Urinary bladder (tissue), 4 donors: Measurements from ENCODE around the gene SPTBN5. TPM values are rescaled to one million over a fixed set of nuclear protein-coding genes. Genes with fewer than 3 reads are reported as not detected.
A peak's percentile ranks its signal among the peaks of the same experiment; 100 is the strongest.

Experiments
- DNase-seq: peaks from one replicate; pipeline ENCODE4 v3.0.0-alpha.2; 2015; ENCODE audit errors: extremely low spot score
- H3K27ac ChIP-seq: one replicate; pipeline ENCODE4 v1.5.1; 2013; ENCODE audit warnings: low read depth, mild to moderate bottlenecking, moderate library complexity
- H3K36me3 ChIP-seq: one replicate; pipeline ENCODE4 v1.6.1; 2013; ENCODE audit warnings: mild to moderate bottlenecking, moderate library complexity; ENCODE audit not compliant: insufficient read depth
- H3K4me1 ChIP-seq: one replicate; pipeline ENCODE4 v1.6.1; 2013; ENCODE audit warnings: mild to moderate bottlenecking, moderate library complexity; ENCODE audit not compliant: insufficient read depth
- H3K4me3 ChIP-seq: one replicate; pipeline ENCODE4 v1.5.1; 2013; ENCODE audit warnings: low read depth, low read length
- WGBS: extraction: QIAGEN DNeasy Blood & Tissue Kit; methylation state at CpG from one replicate; pipeline ENCODE4 v1.1.7; 2013; 5-methylcytosine and 5-hydroxymethylcytosine counted together
- polyA plus RNA-seq: library from polyadenylated mRNA; stranded (reverse); fragments of 200-250 nt; gene quantifications from one replicate; pipeline ENCODE4 v1.2.3, GENCODE V29; 2013
- total RNA-seq: library from RNA; depleted of rRNA; stranded (reverse); fragments of >200 nt; gene quantifications from one replicate; pipeline ENCODE4 v1.2.3, GENCODE V29; 2014
- donor health status: healthy with polysubstance abuse.
- donor health status: healthy.

The SPTBN5 gene
- total and polyA plus RNA-seq, 2 donors: 1.7 to 2.0 TPM

DNA sequence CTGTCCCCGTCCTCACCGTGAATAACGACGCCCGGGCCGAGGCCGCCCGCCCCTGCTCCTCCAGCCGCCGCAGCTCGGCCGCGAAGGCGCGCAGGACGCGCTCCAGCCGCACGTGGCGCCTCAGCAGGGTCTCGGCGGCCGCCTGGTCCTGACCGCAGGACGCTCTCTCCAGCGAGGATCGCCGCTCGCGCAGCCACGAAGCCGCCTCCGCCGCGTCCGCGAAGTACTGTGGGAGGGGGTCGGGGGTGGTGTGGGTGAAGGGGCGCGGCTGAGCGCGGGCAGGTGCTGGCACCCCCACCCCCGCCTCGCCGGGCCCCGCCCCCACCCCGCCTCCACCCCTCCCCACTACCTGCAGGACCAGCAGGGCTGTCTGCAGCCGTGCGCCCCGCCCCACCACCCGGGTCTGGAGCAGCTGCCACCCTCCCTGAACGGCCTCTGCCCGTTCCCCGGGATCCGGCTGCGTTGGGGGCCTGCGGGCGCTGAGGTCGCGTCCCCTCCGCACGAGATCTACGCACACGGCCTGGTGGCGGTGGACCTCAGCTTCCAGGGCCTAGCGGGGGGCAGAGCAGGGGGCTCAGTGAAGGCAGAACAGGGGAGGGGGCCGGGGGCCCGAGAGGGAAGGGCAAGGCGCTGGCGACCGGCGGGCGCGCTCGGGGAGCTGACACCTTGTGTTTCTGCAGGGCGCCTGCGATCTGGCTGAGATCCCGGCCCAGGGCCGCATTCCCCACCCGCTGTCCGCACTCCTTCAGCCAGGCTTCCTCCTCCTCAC lies 11.7 kb downstream of the SPTBN5 start:
- H3K4me1 ChIP-seq: no peaks in the 10 kb centered on the region
- DNase-seq: no peak
- WGBS: 12% methylated on average over 81 of the region's 81 CpGs
- no peak overlapping the region for H3K27ac ChIP-seq
- H3K36me3 ChIP-seq: no peaks in the 10 kb centered on the region
- H3K4me3 ChIP-seq: peak overlapping the region; percentile 22

DNA sequence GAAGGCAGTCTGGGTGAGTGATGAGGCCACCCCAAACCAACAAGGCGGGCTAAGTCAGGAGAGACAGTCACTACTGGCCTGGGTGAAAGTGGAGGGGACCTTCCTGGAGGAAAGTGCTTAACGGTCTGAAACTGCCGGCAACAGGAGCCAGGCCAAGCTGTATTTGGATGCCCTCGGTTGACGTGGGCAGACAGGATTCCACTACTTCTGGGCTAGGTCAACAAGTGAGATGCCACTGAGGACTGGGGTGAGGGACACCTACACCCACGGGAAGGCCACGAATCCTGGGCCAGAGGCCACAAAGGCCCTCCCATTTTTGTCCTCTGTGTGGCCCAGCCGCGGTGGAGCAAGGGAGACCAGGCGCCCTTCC lies 12.3 kb downstream of the SPTBN5 start:
- DNase-seq: no peak
- H3K4me3 ChIP-seq: peak overlapping the region; percentile 6
- no peaks in the 10 kb centered on the region for H3K4me1 ChIP-seq
- 54% methylated on average over 10 of the region's 10 CpGs for WGBS
- H3K36me3 ChIP-seq: no peaks in the 10 kb centered on the region
- no peak overlapping the region for H3K27ac ChIP-seq

DNA sequence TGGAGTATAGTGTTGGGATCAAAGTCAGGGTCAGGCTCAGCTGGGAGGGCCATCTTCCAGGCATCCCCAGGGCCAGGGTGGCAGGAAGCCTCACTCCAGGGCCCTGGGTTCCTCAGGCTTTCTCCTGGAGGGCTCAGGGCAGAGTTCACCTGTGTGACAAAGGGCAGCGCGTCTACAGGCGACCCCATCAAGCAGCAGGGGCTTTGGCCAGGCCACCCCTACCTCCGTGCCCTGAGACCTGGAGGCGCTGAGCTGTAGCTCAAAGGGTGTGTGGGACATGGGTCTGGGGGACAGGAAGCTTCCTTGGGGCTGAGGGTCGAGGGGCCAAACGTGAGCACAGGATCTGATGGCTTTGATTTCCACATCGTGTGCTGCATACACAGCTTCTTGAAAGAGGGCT lies 12.8 kb downstream of the SPTBN5 start:
- no peaks in the 10 kb centered on the region for H3K36me3 ChIP-seq
- no peak overlapping the region for H3K4me3 ChIP-seq
- H3K4me1 ChIP-seq: no peaks in the 10 kb centered on the region
- no peak overlapping the region for H3K27ac ChIP-seq
- WGBS: 92% methylated on average over 8 of the region's 8 CpGs
- DNase-seq: no peak

DNA sequence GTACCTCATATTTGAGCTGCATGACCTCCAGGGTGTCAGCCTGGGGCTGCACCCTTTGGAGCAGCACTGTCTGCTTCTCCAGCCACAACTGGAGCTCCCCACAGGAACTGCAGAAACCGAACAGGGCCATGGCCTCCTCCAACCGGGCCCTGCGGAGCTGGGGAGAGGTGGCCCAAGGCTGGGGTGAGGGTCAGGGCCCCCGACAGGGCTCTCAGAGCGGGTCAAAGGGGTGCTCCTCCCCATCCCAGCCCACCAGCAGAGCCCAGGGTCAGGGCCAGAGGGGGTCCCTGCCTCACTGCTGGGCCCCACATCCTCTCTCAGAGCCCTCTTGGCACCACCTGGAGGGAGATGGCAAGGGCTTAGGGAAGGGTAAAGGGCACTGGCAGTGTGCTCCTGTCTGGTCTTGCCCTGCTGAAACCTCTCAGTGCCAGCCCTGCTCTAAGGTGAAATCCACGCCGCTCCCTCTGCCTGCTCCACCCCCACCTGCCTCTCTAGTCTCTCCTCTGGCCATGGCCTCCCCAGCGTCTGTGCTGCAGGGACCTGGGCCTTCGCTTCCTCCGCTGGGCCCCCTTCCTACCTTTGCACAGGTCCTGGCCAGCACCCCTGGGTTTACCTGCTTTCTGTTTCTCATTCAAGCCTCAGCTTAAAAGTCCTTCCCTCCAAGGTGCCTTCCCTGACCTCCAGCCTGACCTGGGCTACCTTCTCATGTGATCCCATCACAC lies 13.5 kb downstream of the SPTBN5 start:
- no peaks in the 10 kb centered on the region for H3K4me1 ChIP-seq
- no peaks in the 10 kb centered on the region for H3K36me3 ChIP-seq
- H3K27ac ChIP-seq: no peak overlapping the region
- no peak overlapping the region for H3K4me3 ChIP-seq
- no peak for DNase-seq
- 89% methylated on average over 10 of the region's 10 CpGs for WGBS

DNA sequence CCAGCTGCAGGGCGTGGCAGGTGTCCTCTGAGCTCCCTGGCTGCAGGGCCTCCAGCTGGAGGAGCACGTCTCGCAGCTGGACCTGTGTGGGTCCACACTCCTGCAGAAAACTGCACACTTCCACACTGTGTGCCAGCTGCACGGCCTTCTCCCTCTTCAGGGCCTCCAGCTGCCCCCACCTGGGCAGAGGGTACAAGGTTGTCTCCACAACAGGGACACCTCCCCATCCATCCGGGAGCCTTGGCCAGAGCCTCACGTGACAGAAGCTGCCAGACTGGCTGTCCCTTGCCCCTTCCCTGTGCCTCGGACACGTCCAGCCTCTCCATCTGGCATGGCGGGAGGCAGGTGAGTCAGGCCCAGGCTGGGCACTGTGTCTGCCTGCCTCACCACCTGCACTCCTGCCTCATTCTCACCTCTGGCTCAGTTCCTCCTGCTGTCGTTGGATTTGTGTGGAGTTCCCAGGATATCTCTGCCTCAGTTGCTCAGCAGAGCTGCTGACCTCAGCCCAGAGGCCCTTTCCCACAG lies 14.5 kb downstream of the SPTBN5 start:
- Histone ChIP-seq H3K4me1 (no peaks in the 10 kb centered on the region), H3K27ac (no peak overlapping the region), H3K36me3 (no peaks in the 10 kb centered on the region), H3K4me3 (no peak overlapping the region)
- no peak for DNase-seq
- WGBS: 93% methylated on average over 10 of the region's 10 CpGs

DNA sequence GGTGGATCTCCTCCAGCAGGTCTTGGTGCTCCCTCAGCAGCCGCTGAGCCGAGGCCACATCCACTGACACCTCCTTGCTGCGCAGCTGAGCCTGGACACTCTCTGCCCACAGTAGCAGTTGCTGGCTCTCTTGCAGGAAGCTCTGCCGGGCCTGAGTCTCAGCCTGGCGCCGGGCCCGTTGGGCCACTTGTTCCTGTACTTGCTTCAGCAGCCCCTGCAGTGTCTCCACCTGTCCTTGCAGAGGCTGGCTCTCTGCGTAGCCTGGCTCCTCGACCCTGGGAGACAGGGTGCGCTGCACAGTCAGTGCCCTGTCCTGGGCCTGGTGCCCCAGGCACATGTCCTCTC lies 15.5 kb downstream of the SPTBN5 start:
- DNase-seq: no peak
- 80% methylated on average over 10 of the region's 10 CpGs for WGBS
- Histone ChIP-seq H3K36me3 (no peaks in the 10 kb centered on the region), H3K4me3 (no peak overlapping the region), H3K27ac (no peak overlapping the region), H3K4me1 (no peaks in the 10 kb centered on the region)

DNA sequence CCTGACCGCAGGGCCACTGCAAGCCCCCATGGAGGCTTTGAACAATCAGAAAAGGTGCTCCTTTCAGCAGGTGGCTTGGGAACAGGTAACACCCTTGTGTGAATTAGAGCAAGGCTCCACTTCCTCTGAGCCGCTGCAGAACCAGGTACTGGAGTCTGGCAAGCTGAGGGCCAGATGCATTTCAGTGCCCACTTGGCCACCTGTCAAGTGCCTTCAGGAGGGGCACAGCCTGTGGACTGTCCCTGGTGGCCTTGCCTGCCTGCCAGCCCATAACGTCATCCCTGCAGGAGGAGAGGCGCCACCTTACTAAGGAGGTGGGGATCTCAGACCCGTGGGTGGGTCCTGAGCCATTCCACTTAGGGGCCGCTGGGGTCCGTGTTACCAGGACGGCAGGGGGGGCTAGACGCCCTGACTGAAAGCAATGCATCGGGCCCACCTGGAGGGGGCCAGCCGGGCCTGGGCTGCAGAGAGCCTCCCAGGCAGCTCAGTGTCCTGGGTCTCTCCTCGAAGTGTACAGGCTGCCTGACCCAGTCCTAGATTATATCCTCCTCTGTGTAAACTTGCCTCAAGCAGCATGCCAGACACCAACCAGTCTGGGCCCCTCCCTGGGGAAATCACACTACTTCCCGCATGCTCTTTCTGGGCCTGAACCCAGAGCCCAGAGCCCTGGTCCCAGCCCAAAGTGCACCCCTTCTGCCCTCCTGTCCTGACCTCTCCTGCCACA lies 16.1 kb downstream of the SPTBN5 start:
- Histone ChIP-seq H3K36me3 (no peaks in the 10 kb centered on the region), H3K4me3 (no peak overlapping the region), H3K4me1 (no peaks in the 10 kb centered on the region), H3K27ac (no peak overlapping the region)
- DNase-seq: no peak
- WGBS: 76% methylated on average over 13 of the region's 13 CpGs

DNA sequence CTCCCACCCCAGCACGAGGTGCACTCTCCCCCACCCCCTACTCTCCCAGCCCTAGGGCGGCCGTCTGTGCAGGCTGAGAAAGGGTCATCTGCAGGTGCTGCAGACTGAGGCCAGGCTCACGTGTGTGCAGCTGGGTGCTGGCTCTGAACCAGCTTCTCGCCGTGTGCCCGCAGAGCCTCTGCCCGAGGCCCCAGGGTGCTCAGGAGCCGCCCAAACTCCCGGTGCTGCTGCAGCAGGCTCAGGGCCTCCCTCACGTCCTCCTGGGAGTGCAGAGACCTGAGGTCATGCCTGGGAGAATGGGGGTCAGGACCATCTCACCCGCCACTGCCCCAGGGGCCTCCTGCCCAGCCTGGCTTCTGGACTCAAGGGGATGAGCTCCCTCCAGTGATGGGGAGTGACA lies 17.2 kb downstream of the SPTBN5 start:
- 72% methylated on average over 12 of the region's 12 CpGs for WGBS
- no peak for DNase-seq
- Histone ChIP-seq H3K36me3 (no peaks in the 10 kb centered on the region), H3K4me3 (no peak overlapping the region), H3K4me1 (no peaks in the 10 kb centered on the region), H3K27ac (no peak overlapping the region)

DNA sequence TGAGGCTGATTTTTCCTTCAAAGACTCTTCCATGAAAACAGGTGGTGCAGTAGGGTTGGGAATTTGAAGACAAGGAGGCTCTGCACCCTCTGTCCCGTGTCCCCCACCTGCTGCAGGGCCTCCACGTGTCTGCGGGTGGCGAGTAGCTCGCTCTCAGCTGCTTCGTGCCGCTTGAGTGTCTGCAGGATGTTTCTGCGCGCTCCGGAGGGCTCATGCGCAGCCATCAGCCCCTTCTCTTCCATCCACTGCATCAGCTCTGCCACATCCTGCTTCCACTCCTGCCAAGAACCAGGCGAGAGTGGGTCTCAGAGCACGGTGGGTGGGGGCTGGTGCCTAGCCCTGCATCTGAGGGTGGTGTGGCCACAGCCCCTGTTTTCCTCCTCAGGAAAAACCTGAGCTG lies 17.8 kb downstream of the SPTBN5 start:
- no peak overlapping the region for H3K4me3 ChIP-seq
- WGBS: 86% methylated on average over 13 of the region's 13 CpGs
- no peaks in the 10 kb centered on the region for H3K36me3 ChIP-seq
- H3K4me1 ChIP-seq: no peaks in the 10 kb centered on the region
- no peak overlapping the region for H3K27ac ChIP-seq
- DNase-seq: no peak

DNA sequence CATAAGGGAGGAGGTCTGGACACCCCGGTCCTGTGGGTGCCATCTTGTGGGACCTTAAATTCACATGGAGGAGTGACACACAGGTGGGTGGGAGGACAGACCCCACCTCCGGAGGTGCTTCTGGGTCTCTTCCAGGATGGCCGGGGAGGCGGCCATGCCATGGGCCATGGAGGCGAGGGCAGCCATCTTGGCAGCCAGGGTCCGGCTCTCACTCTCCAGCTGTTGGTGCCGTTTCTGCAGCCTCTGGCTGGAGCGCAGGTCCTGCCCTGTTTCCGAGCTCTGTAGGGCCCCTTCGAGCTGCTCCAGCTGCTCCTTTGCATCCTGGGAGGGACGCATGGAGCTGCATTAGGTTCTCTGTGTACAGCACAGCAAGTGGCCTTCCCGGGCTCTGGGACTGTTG lies 19.1 kb downstream of the SPTBN5 start:
- H3K4me1 ChIP-seq: no peaks in the 10 kb centered on the region
- no peak overlapping the region for H3K27ac ChIP-seq
- WGBS: 78% methylated on average over 12 of the region's 12 CpGs
- DNase-seq: no peak
- H3K36me3 ChIP-seq: no peaks in the 10 kb centered on the region
- H3K4me3 ChIP-seq: no peak overlapping the region

DNA sequence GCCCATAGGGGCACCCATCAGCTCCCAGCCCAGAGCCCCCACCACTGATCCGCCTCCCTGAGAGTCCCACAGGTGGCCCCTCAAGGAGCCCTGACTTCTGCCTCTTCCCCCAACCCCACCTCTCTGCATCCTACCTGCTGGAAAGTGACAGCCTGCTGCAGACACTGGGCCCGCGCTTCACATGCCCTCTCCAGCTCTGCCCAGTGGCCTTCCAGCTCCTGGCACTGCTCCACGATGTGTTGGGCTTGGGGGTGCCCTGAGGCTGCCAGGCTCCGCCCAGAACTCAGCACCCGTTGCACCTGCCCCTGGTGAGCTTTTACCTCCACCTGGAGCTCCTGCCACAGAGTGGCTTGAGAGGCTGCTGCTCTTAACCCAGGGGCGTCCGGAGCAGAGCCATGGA lies 20.1 kb downstream of the SPTBN5 start:
- H3K27ac ChIP-seq: no peak overlapping the region
- DNase-seq: no peak
- no peaks in the 10 kb centered on the region for H3K4me1 ChIP-seq
- WGBS: 93% methylated on average over 8 of the region's 8 CpGs
- no peaks in the 10 kb centered on the region for H3K36me3 ChIP-seq
- no peak overlapping the region for H3K4me3 ChIP-seq

DNA sequence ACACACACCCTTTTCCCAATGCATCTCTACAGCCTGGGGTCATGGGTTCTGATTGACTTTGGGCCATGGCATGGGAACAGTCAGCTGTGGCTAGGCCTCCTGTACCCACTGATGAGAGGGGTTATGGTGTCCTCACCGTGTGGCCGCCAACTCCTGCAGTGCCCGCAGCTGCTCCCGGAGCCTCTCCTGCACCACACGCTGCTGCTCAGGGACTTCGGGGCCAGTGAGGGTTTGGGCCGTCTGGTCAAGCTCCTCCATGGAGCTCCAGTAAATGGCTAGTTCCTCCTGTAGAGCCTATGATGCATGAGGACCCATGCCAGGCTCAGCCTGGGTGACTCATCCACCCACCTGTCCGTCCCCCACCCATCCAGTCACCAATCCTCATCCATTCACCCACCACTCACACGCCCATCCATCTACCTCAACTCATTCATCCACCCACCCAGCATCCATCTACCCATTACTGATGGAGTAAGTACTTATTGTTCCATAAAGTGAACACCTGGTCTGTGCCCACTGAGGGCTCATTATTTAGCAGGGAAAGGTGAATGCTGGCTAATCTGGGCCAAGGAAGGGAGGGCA lies 21.6 kb downstream of the SPTBN5 start:
- DNase-seq: no peak
- no peaks in the 10 kb centered on the region for H3K36me3 ChIP-seq
- no peak overlapping the region for H3K4me3 ChIP-seq
- H3K27ac ChIP-seq: no peak overlapping the region
- WGBS: 94% methylated on average over 9 of the region's 9 CpGs
- no peaks in the 10 kb centered on the region for H3K4me1 ChIP-seq

DNA sequence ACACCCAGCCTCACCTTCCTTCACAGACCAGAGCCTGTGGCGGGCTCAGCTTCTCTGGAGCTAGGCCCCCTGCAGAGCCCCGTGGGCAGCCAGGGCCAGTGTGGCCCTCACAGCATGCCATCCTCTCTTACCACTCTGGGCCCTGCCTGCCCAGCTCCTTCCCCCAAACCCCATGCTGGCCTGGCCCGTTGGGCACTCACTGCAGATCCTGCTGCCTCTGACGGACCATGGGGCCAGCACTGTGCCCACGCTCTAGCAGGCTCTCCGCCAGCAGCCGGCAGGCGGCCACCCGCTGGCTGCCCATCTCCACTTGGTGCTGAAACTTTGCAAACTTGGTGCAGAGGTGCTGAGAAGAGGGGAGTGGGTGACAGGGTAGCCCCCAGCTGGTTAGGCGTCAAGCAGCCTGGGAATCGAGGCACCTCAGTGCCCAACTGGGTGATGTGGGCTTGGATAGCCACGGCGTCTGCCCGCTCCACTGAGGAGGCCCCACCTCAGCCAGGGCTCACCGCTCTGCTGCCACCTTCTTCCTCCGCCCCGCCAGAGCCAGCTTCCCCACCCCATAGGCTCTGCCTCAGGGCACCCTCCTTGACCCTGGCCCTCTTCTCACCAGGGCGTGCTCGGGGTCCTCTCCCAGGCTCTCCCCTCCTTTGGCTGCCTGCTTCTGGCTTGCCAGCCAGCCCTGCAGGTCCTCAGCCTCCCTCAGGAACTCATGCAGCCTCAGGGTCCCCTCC lies 22.5 kb downstream of the SPTBN5 start:
- no peak for DNase-seq

More for the DNA sequence above, 22.5 kb downstream of the SPTBN5 start:
- WGBS: 92% methylated on average over 19 of the region's 19 CpGs
- Histone ChIP-seq H3K4me3 (no peak overlapping the region), H3K4me1 (no peaks in the 10 kb centered on the region), H3K27ac (no peak overlapping the region), H3K36me3 (no peaks in the 10 kb centered on the region)
